ENCODE data around the gene ABHD15. TPM values are rescaled to one million over a fixed set of nuclear protein-coding genes. Genes with fewer than 3 reads are reported as not detected.

ABHD15 gene
- polyA plus RNA-seq, 3 donors = 3.1 to 4.6 (median 3.6) TPM

GRCh38 chr17:29563816-29564215, 3.0 kb downstream of the ABHD15 start:
- Histone ChIP-seq H3K79me2 (ENCODE audit: insufficient read depth, low read length) (peaks cover 36% of the 10 kb centered on the region), H4K20me1 (ENCODE audit: insufficient read depth, low read length) (peaks cover 5% of the 10 kb centered on the region), H2AFZ (ENCODE audit: insufficient read depth, low read depth, low read length, poor library complexity, severe bottlenecking) (no peak overlapping the region), H3K27me3 (ENCODE audit: control insufficient read depth in 2 of 2, insufficient read depth in 2 of 2, low read length in 2 of 2) (no peaks in the 10 kb centered on the region), H3K36me3 (replicated peaks in 1 of 2; ENCODE audit: control insufficient read depth in 1 of 2, insufficient read depth in 2 of 2, low read length in 2 of 2) (no peaks in the 10 kb centered on the region), H3K9me3 (replicated peaks in 1 of 2; ENCODE audit: control insufficient read depth in 1 of 2, insufficient read depth in 1 of 2, low read length in 2 of 2) (no peaks in the 10 kb centered on the region), H3K4me2 (replicated peaks; ENCODE audit: extremely low read depth, low read length, poor library complexity, severe bottlenecking) (no peak overlapping the region), H3K27ac (ENCODE audit: low read depth in 1 of 2, low read length in 2 of 2) (no peak overlapping the region), H3K4me3 (replicated peaks in 1 of 3; ENCODE audit: low read depth in 2 of 3, low read length in 3 of 3) (no peak overlapping the region), H3K4me1 (ENCODE audit: control insufficient read depth in 1 of 2, insufficient read depth in 2 of 2, low read length in 2 of 2) (peaks cover 60 to 63% of the 10 kb centered on the region in 2 donors), H3K9ac (ENCODE audit: insufficient read depth, low read length, poor library complexity, severe bottlenecking) (no peak overlapping the region)
- peaks cover 14 to 15% of the 10 kb centered on the region in 2 donors for H3K36me3 Mint-ChIP-seq
- DNase-seq = no peak
- H3K4me3 Mint-ChIP-seq = no peak overlapping the region
- H3K27ac Mint-ChIP-seq = no peak overlapping the region
- H3K4me1 Mint-ChIP-seq = peaks cover 66% of the 10 kb centered on the region
- H3K9me3 Mint-ChIP-seq = no peaks in the 10 kb centered on the region
- TF ChIP-seq, protein P1, sequence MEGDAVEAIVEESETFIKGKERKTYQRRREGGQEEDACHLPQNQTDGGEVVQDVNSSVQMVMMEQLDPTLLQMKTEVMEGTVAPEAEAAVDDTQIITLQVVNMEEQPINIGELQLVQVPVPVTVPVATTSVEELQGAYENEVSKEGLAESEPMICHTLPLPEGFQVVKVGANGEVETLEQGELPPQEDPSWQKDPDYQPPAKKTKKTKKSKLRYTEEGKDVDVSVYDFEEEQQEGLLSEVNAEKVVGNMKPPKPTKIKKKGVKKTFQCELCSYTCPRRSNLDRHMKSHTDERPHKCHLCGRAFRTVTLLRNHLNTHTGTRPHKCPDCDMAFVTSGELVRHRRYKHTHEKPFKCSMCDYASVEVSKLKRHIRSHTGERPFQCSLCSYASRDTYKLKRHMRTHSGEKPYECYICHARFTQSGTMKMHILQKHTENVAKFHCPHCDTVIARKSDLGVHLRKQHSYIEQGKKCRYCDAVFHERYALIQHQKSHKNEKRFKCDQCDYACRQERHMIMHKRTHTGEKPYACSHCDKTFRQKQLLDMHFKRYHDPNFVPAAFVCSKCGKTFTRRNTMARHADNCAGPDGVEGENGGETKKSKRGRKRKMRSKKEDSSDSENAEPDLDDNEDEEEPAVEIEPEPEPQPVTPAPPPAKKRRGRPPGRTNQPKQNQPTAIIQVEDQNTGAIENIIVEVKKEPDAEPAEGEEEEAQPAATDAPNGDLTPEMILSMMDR (IDR thresholded peaks at IDR 0.05) = no peak
- peaks cover 0 to 5% (median 0%) of the 10 kb centered on the region in 3 donors for H3K27me3 Mint-ChIP-seq (ENCODE audit: low read depth in 3 of 3)
- WGBS (ENCODE audit: insufficient coverage) = 44% methylated on average over 1 of the region's 3 CpGs
- intact Hi-C loops (cut with micrococcal nuclease) = loop anchor here (10.0 kb wide), 2 partner anchors 51 to 199 kb away; no protein-coding TSS in a partner anchor

DNA sequence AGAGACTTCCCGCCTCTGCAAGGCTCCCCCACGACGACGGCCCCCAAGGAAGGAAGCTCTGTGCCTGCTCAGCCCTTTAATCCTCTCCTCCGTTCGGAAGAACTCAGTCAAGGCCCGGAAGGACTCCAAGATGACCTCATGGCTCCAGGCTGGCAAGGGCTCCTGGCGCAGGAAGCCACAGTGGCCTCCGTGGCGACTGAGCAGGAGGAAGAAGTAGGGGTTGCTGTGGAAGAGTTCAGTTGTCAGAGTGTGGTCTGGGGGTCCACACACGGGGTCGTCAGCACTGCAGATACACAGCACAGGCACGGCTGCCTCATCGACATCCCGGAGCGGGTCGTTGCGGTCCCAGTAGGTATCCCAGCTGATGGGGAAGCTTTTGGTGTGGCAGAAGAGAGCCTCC, 4.2 kb downstream of the ABHD15 start:
- H3K27ac ChIP-seq (ENCODE audit: low read depth in 1 of 2, low read length in 2 of 2) = peak overlapping the region in 1 of 2 donors; percentile 38
- H3K4me1 ChIP-seq (ENCODE audit: control insufficient read depth in 1 of 2, insufficient read depth in 2 of 2, low read length in 2 of 2) = peaks cover 56 to 59% of the 10 kb centered on the region in 2 donors
- H3K4me1 Mint-ChIP-seq = peaks cover 64% of the 10 kb centered on the region

More for the DNA sequence above, 4.2 kb downstream of the ABHD15 start:
- Histone ChIP-seq H3K4me3 (replicated peaks in 1 of 3; ENCODE audit: low read depth in 2 of 3, low read length in 3 of 3) (no peak overlapping the region), H3K27me3 (ENCODE audit: control insufficient read depth in 2 of 2, insufficient read depth in 2 of 2, low read length in 2 of 2) (no peaks in the 10 kb centered on the region), H4K20me1 (ENCODE audit: insufficient read depth, low read length) (peaks cover 5% of the 10 kb centered on the region), H2AFZ (ENCODE audit: insufficient read depth, low read depth, low read length, poor library complexity, severe bottlenecking) (no peak overlapping the region), H3K79me2 (ENCODE audit: insufficient read depth, low read length) (peaks cover 36% of the 10 kb centered on the region), H3K9ac (ENCODE audit: insufficient read depth, low read length, poor library complexity, severe bottlenecking) (no peak overlapping the region), H3K4me2 (replicated peaks; ENCODE audit: extremely low read depth, low read length, poor library complexity, severe bottlenecking) (no peak overlapping the region), H3K9me3 (replicated peaks in 1 of 2; ENCODE audit: control insufficient read depth in 1 of 2, insufficient read depth in 1 of 2, low read length in 2 of 2) (no peaks in the 10 kb centered on the region), H3K36me3 (replicated peaks in 1 of 2; ENCODE audit: control insufficient read depth in 1 of 2, insufficient read depth in 2 of 2, low read length in 2 of 2) (no peaks in the 10 kb centered on the region)
- peaks cover 14 to 15% of the 10 kb centered on the region in 2 donors for H3K36me3 Mint-ChIP-seq
- whole genome bisulfite sequencing (ENCODE audit: insufficient coverage) = 59% methylated on average over 15 of the region's 18 CpGs
- intact Hi-C loops (cut with micrococcal nuclease) = loop anchor here (10.0 kb wide), 2 partner anchors 52 to 198 kb away; no protein-coding TSS in a partner anchor
- H3K27me3 Mint-ChIP-seq (ENCODE audit: low read depth in 3 of 3) = peaks cover 0 to 5% (median 0%) of the 10 kb centered on the region in 3 donors
- TF ChIP-seq, protein P1 (IDR thresholded peaks at IDR 0.05) = no peak
- DNase-seq = no peak
- H3K4me3 Mint-ChIP-seq = peak overlapping the region in 1 of 2 donors; percentile 21
- H3K9me3 Mint-ChIP-seq = no peaks in the 10 kb centered on the region
- H3K27ac Mint-ChIP-seq = peak overlapping the region in 6 of 7 donors; percentile 24 to 82 (median 61)
